ENCODE data around the gene FBXL7. TPM values are rescaled to one million over a fixed set of nuclear protein-coding genes. Genes with fewer than 3 reads are reported as not detected.

Gene FBXL7
- total and polyA plus RNA-seq, 2 experiments from 2014 or later: 4.5 to 15.2 TPM

DNA sequence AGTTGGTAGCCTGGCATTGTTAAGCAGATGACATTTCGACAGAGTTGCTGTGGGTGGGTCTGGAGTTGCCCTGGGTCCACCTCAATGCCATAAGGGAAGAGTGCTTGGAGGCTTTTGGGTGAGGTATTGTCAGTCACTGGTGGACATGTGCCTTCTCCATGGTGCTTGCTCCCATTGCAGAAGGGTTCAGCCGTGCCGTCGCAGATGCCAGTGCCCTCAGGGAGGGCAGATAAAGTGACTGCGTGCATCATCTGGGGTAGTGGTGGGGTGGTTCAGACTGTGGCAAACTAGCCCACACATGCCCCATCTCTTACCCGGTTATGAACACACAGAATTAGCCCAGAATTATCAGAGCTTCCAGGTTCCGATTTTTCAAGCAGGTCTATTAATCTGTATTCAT lies 71.6 kb downstream of the FBXL7 start:
- H3K27me3 Mint-ChIP-seq (ENCODE audit: insufficient read depth, low read depth, poor library complexity): peaks cover 6% of the 10 kb centered on the region
- no peaks in the 10 kb centered on the region; the same call in 2 of the 3 replicates for H3K36me3 Mint-ChIP-seq (ENCODE audit: low read depth)
- no peak overlapping the region for H3K4me3 Mint-ChIP-seq
- DNase-seq (ENCODE audit: low spot score) (no peak), ATAC-seq (no peak)
- TF ChIP-seq, protein P1, sequence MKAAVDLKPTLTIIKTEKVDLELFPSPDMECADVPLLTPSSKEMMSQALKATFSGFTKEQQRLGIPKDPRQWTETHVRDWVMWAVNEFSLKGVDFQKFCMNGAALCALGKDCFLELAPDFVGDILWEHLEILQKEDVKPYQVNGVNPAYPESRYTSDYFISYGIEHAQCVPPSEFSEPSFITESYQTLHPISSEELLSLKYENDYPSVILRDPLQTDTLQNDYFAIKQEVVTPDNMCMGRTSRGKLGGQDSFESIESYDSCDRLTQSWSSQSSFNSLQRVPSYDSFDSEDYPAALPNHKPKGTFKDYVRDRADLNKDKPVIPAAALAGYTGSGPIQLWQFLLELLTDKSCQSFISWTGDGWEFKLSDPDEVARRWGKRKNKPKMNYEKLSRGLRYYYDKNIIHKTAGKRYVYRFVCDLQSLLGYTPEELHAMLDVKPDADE (IDR thresholded peaks at IDR 0.05): no peak
- peaks cover 52% of the 10 kb centered on the region for H3K79me2 ChIP-seq (replicated peaks; ENCODE audit: insufficient read depth)
- no peak overlapping the region for H3K4me3 ChIP-seq
- no peak overlapping the region for H3K27ac ChIP-seq (ENCODE audit: low read depth)
- H3K4me1 Mint-ChIP-seq: peaks cover 16% of the 10 kb centered on the region
- no peak overlapping the region; the same call in 1 of the 2 replicates for H3K4me2 ChIP-seq
- H4K20me1 ChIP-seq (replicated peaks; ENCODE audit: insufficient read depth): no peaks in the 10 kb centered on the region
- no peaks in the 10 kb centered on the region for H3K27me3 ChIP-seq (ENCODE audit: insufficient read depth)
- peaks cover 16% of the 10 kb centered on the region; the same call in 1 of the 2 replicates for H3K4me1 ChIP-seq (ENCODE audit: insufficient read depth)
- H3K27ac Mint-ChIP-seq: no peak overlapping the region
- no peaks in the 10 kb centered on the region for H3F3A ChIP-seq (replicated peaks; ENCODE audit: low read depth)
- no peak overlapping the region for H2AFZ ChIP-seq
- H3K9me3 Mint-ChIP-seq: no peaks in the 10 kb centered on the region; the same call in 2 of the 3 replicates
- no peaks in the 10 kb centered on the region for H3K36me3 ChIP-seq (ENCODE audit: insufficient read depth)
- no peaks in the 10 kb centered on the region for H3K9me2 ChIP-seq (ENCODE audit: insufficient read depth)

DNA sequence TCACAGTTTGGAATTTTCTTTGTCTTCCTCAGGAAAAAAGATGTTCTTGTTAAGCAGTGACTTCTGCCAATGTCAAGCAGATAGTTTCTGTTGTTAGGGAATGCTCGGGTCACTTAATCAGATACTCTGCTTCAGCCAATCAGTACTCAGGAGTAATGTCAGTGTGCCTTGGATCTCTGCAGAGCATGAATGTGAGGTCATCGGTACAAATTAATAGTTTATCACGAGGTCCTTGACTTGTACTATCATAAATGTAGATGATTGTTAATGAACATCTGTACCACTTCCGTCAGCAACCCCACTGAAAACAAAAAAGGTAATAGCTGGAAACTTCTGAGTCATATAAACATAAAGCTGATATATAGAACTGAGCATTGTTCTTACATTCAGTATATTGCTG lies 73.6 kb downstream of the FBXL7 start:
- Mint-ChIP-seq H3K4me3 (no peak overlapping the region), H3K9me3 (no peaks in the 10 kb centered on the region; the same call in 2 of the 3 replicates), H3K4me1 (peaks cover 16% of the 10 kb centered on the region), H3K27me3 (ENCODE audit: insufficient read depth, low read depth, poor library complexity) (peaks cover 6% of the 10 kb centered on the region), H3K27ac (no peak overlapping the region), H3K36me3 (ENCODE audit: low read depth) (no peaks in the 10 kb centered on the region)
- Histone ChIP-seq H4K20me1 (replicated peaks; ENCODE audit: insufficient read depth) (no peaks in the 10 kb centered on the region), H3F3A (replicated peaks; ENCODE audit: low read depth) (no peaks in the 10 kb centered on the region), H3K9me2 (ENCODE audit: insufficient read depth) (no peaks in the 10 kb centered on the region), H3K36me3 (ENCODE audit: insufficient read depth) (no peaks in the 10 kb centered on the region), H3K4me3 (no peak overlapping the region), H3K79me2 (replicated peaks; ENCODE audit: insufficient read depth) (peaks cover 61% of the 10 kb centered on the region), H3K27me3 (ENCODE audit: insufficient read depth) (no peaks in the 10 kb centered on the region), H3K4me1 (ENCODE audit: insufficient read depth) (peaks cover 16% of the 10 kb centered on the region; the same call in 1 of the 2 replicates), H3K4me2 (no peak overlapping the region), H2AFZ (no peak overlapping the region), H3K27ac (ENCODE audit: low read depth) (no peak overlapping the region)
- no peak for ATAC-seq
- TF ChIP-seq, protein P2, sequence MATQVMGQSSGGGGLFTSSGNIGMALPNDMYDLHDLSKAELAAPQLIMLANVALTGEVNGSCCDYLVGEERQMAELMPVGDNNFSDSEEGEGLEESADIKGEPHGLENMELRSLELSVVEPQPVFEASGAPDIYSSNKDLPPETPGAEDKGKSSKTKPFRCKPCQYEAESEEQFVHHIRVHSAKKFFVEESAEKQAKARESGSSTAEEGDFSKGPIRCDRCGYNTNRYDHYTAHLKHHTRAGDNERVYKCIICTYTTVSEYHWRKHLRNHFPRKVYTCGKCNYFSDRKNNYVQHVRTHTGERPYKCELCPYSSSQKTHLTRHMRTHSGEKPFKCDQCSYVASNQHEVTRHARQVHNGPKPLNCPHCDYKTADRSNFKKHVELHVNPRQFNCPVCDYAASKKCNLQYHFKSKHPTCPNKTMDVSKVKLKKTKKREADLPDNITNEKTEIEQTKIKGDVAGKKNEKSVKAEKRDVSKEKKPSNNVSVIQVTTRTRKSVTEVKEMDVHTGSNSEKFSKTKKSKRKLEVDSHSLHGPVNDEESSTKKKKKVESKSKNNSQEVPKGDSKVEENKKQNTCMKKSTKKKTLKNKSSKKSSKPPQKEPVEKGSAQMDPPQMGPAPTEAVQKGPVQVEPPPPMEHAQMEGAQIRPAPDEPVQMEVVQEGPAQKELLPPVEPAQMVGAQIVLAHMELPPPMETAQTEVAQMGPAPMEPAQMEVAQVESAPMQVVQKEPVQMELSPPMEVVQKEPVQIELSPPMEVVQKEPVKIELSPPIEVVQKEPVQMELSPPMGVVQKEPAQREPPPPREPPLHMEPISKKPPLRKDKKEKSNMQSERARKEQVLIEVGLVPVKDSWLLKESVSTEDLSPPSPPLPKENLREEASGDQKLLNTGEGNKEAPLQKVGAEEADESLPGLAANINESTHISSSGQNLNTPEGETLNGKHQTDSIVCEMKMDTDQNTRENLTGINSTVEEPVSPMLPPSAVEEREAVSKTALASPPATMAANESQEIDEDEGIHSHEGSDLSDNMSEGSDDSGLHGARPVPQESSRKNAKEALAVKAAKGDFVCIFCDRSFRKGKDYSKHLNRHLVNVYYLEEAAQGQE (IDR thresholded peaks at IDR 0.05; ENCODE audit: unreplicated experiment): no peak
- no peak for TF ChIP-seq EZH2phosphoT487 (IDR thresholded peaks at IDR 0.05; ENCODE audit: unreplicated experiment)
- DNase-seq (ENCODE audit: low spot score): no peak

DNA sequence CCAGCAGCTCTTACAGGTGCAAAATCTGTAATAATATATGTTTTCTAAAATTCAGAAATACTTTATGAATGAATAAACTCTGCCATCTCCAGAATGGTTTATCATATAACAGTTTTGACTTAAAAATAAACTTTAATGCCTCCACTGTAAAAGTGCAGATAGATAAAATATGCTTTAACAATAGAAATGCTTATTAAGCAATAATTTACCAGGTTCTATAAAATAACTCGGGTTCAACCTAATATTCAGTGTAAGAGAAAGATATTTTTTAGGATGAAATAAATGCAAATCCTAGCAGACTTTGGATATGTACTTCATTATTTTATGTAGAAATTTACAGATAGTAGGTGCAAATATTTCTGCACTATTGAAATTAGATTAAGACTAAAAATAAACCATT lies 74.1 kb downstream of the FBXL7 start:
- Histone ChIP-seq H3K79me2 (replicated peaks; ENCODE audit: insufficient read depth) (peaks cover 66% of the 10 kb centered on the region), H3K4me2 (no peak overlapping the region), H2AFZ (no peak overlapping the region), H3K36me3 (ENCODE audit: insufficient read depth) (no peaks in the 10 kb centered on the region), H4K20me1 (replicated peaks; ENCODE audit: insufficient read depth) (no peaks in the 10 kb centered on the region), H3K27ac (ENCODE audit: low read depth) (no peak overlapping the region), H3F3A (replicated peaks; ENCODE audit: low read depth) (no peaks in the 10 kb centered on the region), H3K4me3 (no peak overlapping the region), H3K4me1 (ENCODE audit: insufficient read depth) (peaks cover 16% of the 10 kb centered on the region; the same call in 1 of the 2 replicates), H3K9me2 (ENCODE audit: insufficient read depth) (no peaks in the 10 kb centered on the region), H3K27me3 (ENCODE audit: insufficient read depth) (no peaks in the 10 kb centered on the region)
- no peak for ATAC-seq
- H3K4me1 Mint-ChIP-seq: peaks cover 16% of the 10 kb centered on the region
- H3K9me3 Mint-ChIP-seq: no peaks in the 10 kb centered on the region
- peaks cover 6% of the 10 kb centered on the region for H3K27me3 Mint-ChIP-seq (ENCODE audit: insufficient read depth, low read depth, poor library complexity)
- no peak for DNase-seq (ENCODE audit: low spot score)
- no peaks in the 10 kb centered on the region for H3K36me3 Mint-ChIP-seq (ENCODE audit: low read depth)
- no peak overlapping the region for H3K4me3 Mint-ChIP-seq
- H3K27ac Mint-ChIP-seq: no peak overlapping the region
- TF ChIP-seq, protein P3, sequence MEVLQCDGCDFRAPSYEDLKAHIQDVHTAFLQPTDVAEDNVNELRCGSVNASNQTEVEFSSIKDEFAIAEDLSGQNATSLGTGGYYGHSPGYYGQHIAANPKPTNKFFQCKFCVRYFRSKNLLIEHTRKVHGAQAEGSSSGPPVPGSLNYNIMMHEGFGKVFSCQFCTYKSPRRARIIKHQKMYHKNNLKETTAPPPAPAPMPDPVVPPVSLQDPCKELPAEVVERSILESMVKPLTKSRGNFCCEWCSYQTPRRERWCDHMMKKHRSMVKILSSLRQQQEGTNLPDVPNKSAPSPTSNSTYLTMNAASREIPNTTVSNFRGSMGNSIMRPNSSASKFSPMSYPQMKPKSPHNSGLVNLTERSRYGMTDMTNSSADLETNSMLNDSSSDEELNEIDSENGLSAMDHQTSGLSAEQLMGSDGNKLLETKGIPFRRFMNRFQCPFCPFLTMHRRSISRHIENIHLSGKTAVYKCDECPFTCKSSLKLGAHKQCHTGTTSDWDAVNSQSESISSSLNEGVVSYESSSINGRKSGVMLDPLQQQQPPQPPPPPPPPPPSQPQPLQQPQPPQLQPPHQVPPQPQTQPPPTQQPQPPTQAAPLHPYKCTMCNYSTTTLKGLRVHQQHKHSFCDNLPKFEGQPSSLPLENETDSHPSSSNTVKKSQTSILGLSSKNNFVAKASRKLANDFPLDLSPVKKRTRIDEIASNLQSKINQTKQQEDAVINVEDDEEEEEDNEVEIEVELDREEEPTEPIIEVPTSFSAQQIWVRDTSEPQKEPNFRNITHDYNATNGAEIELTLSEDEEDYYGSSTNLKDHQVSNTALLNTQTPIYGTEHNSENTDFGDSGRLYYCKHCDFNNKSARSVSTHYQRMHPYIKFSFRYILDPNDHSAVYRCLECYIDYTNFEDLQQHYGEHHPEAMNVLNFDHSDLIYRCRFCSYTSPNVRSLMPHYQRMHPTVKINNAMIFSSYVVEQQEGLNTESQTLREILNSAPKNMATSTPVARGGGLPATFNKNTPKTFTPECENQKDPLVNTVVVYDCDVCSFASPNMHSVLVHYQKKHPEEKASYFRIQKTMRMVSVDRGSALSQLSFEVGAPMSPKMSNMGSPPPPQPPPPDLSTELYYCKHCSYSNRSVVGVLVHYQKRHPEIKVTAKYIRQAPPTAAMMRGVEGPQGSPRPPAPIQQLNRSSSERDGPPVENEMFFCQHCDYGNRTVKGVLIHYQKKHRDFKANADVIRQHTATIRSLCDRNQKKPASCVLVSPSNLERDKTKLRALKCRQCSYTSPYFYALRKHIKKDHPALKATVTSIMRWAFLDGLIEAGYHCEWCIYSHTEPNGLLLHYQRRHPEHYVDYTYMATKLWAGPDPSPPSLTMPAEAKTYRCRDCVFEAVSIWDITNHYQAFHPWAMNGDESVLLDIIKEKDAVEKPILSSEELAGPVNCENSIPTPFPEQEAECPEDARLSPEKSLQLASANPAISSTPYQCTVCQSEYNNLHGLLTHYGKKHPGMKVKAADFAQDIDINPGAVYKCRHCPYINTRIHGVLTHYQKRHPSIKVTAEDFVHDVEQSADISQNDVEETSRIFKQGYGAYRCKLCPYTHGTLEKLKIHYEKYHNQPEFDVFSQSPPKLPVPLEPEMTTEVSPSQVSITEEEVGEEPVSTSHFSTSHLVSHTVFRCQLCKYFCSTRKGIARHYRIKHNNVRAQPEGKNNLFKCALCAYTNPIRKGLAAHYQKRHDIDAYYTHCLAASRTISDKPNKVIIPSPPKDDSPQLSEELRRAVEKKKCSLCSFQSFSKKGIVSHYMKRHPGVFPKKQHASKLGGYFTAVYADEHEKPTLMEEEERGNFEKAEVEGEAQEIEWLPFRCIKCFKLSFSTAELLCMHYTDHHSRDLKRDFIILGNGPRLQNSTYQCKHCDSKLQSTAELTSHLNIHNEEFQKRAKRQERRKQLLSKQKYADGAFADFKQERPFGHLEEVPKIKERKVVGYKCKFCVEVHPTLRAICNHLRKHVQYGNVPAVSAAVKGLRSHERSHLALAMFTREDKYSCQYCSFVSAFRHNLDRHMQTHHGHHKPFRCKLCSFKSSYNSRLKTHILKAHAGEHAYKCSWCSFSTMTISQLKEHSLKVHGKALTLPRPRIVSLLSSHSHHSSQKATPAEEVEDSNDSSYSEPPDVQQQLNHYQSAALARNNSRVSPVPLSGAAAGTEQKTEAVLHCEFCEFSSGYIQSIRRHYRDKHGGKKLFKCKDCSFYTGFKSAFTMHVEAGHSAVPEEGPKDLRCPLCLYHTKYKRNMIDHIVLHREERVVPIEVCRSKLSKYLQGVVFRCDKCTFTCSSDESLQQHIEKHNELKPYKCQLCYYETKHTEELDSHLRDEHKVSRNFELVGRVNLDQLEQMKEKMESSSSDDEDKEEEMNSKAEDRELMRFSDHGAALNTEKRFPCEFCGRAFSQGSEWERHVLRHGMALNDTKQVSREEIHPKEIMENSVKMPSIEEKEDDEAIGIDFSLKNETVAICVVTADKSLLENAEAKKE (CRISPR knock-in tag; IDR thresholded peaks at IDR 0.05): no peak
- TF ChIP-seq POLR2AphosphoS5 (IDR thresholded peaks at IDR 0.05; ENCODE audit: low read depth) (no peak), JUNB (IDR thresholded peaks at IDR 0.05; ENCODE audit: unreplicated experiment) (no peak)
